T-helper 2 cell treated with Interferon-gamma antibody and Interleukin-4, amounts not matched to agents 100 ng/mL and 5 ng/mL, for 36 hours (primary cell): ENCODE measurements around the gene B3GALNT1. TPM values are rescaled to one million over a fixed set of nuclear protein-coding genes. Genes with fewer than 3 reads are reported as not detected.
"Not testable (repeated sequence)": the region's sequence is repeated elsewhere in the genome, so short reads cannot be mapped to it uniquely, and the experiment has no call there.

Source experiments
- intact Hi-C: fragments of 100-400 bp; cut with micrococcal nuclease; formaldehyde crosslinking; loops from one replicate; pipeline ENCODE4 v1.15.1; 2023
- total RNA-seq: library from RNA; stranded (reverse); gene quantifications from 2 replicates; pipeline ENCODE4 v1.2.3, GENCODE V29; 2022

B3GALNT1 gene
- total RNA-seq, 1 donor from 2014 or later: 1.2 TPM

DNA sequence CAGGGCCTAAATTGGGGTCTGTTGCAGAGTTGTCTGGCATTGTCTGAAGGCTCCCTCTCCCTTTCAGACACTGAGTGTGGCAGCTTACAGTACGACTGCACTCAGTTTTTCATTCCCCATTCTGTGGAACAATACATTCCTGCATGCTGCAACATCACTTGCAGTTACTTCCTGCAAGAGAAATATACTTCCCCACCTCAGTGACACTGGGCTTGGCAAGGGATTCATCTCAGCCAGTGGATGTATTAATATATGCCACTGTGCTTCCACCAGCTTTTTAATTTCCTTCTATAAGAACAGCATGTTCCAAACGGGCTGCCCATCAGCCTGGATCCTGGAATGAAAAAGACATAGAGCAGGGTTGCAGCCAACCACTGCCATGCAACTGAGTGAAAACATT lies 23.1 kb downstream of the B3GALNT1 start:
- intact Hi-C loops: no loop called here

DNA sequence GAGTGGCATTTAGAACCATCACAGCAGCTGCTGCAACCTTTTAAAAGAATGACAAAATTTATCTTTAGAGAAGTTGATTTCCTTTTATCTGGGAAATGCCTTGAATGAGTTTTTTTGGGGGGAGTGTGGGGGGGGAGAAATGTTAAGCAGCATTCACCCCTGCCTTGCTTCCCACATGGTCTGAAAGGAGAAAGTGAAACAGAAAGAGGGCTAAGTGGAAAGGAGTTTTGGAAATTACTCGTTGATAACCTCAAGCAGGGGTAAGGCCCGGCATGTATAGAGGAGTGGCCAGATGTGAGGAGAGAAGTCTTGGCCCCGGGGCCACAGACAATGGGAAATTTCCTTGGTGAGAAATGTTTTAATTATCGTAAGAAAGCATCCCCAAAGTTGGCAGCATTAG lies 23.5 kb downstream of the B3GALNT1 start:
- intact Hi-C loops: no loop called here

DNA sequence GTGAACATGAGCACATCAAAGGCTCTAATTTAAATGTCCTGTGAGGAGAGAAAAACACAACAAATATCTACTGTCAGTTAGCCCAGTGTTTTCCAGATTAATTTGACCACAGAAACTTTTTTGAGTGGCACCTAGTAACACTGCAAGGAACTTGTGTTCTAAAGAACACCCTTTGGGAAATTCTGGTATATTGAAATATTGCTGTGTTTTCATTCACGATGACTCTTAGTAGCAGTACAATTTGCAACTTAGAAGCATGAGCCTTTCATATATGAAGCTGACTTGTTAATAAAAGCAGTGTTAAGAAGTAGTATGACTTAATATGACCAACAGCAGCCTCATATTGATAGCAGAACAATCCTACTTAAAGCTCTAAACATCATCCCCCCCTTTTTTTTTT lies 32.0 kb downstream of the B3GALNT1 start:
- intact Hi-C loops: no loop called here

DNA sequence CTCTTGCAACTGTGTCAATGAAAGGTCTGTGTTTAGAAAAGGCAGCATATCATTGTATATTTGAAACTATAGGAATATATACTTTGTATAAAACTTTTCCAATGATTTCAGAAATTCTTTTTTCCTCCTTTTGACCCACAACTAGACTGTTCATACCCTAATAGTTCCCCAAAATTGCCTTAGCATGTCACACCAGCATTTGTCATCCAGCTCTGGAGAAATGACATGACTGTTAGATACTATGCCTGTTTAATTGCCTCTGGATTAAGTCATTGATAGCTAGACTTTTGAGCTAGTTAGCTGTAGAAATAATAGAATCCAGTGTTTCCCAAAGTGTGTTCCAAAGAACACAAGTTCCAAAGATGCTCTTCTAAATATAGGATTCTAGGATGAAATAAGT lies 32.4 kb downstream of the B3GALNT1 start:
- intact Hi-C loops: no loop called here

DNA sequence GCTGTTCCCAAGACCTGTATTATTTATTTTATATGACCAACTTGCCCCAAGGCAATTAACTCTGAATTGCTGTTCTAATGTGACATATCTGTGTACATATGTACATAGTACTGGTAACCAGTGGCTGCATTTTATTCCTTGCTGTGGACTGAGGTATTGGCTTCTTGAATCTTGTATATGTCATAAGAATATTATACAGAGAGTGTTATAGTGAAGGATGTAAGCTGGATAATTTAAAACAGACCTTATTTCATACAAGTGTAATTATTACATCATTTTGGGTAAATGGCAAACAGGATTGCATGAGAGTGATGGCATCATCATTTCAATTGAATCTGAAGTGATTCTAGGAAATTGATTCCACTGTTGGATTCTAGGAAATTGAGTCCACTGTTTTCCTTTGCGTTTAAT lies 32.9 kb downstream of the B3GALNT1 start:
- intact Hi-C loops: no loop called here

DNA sequence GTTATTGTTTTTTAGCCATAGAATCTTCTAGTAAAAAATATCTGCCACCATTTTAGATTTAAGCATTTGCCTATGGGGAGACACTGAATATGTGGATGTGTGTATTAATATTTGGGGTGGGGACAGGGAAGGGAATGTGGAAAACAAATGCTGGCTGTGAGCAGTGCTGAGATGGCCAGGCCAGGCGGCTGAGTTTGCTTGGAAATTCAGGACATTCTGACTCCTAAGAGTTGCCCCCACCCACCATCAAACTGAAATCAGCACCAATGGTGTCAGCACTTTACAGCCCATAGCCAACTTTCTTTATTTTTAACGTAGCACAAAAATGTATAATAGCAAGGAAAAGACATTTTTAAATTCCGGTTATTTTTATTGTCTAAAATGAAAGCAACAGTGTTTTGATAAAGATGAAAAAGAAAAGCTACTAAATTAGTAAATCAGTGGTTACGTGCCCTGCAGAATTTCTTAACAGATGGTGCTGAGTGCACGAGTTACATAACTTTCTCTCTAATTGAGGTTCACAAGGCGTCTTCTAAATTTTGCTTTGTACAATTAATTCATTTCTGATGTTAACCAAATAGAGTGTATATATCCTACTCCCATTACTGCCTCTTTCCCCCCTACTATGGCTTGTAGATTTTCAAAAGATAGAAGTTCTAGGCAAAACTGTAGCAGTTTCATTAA lies 34.0 kb downstream of the B3GALNT1 start:
- intact Hi-C loops: no loop called here

DNA sequence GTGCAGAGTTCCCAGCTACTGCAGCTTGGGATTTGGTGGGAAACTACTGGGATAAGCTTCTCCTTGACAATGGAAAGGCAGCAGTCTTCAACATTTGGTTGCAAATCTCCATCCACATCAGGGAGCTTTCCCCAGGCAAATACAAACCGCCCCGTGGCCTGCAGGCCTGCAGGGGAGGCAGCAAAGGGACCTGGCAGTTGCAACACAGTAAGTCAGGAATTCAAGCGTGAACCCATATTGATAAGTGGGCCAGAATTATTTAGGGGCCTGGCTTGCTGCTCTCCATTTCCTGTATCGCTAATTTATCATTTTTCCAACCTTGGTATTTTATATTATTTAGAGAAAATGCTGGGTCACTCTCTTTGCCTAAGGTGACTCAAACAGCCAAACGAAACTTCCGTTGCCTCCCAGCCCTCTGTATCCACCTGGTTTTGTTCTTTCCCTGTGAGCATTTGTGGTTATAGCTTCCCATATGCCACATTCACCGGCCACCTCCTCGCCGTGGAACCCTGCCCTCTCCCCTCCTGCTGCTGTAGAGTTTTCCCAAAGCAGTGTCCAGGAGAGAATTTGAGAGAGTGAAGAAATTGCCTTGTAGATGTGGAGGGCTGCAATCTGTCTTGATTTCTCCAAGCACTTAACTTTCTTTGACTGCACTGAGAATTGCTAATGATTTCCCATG lies 34.8 kb downstream of the B3GALNT1 start:
- intact Hi-C loops: no loop called here

DNA sequence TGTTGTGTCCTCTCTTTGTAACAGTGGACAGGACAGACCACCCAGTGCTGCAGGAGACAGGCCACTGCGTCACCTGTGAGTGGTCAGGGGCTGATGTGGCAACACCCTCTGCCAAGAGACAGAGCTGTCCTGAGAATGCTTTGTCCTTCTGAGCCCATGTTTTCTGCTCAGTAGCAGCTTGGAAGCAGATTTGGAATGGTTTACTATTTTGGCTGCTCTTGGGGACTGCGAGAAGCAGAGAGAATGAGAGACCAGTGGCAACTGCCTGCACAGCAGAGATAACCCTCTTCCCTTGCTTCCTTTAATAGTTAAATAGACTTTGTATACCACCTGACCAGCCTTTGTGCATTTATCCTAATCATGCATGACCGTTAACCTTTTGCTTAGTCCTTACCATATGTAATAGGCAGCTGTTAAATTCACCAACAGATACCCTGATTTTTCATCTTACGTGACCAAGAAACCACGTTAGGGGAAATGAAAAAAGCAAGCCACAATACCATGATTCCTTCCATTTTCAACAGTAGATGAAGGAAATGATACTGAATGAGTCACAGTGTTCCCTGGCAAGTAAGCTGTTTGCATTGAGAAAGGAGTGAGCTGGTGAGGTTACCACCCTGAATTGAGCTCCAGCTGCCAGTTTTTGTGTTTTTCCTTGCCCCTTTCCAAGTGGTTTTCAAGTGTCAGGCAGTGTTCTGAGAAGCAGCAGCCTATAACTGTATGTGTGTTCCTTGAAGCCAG lies 35.5 kb downstream of the B3GALNT1 start:
- intact Hi-C loops: no loop called here

DNA sequence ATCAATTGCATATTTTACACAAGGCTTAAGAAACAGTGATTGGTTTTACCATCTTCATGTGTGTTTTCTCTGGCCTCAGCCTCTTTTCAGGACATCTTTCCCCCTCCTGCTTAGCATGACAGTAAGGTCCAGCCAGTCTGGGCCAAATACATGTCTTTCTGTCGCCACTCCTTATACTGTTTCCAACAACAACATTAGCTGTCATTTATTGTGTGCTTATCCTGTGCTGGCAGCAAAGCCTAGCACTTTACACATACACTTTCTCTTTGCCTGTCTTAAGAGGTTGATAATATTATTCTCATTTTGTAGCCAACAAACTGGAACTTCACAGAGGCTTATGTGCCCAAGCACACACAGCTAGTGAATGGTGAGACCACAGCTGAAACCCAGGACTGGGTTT lies 37.8 kb downstream of the B3GALNT1 start:
- intact Hi-C loops: no loop called here

DNA sequence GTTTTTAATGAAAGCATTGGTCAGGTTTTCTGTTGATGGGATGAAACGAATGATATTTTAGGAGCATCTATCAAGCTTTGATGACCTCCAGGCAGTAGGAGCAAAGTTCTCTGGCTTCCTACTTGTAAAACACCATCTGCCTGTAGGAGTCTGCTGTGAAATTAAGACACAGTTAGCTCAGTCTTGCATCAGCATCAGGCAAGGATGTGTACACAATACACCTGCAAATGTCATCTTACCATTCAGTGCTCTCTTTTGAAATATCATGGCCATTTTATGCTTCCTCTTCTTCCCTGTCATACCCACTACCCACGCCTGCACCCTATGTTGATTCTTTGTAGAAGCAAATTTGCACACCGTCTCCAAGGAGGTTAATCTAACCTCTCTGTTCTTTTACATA lies 38.2 kb downstream of the B3GALNT1 start:
- intact Hi-C loops: no loop called here

DNA sequence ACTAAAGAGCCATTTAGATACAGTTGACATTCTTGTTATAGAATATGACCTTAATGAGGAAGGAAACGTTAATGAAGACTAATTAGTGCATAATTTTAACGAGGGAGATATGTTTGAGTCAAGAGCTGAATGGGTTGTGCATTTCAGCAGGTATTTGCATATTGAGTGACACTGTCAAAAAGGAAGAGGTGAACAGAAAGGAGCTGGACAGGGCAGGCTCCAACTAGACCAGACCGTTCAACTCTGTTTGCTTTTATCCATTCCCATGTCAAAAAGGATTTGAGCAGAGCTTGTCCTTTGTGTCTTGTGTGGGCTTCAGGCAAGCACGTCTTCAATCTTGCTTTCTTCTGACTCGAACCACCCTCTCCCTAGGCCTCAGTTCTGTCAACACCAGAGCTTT lies 40.7 kb downstream of the B3GALNT1 start:
- intact Hi-C loops: no loop called here

DNA sequence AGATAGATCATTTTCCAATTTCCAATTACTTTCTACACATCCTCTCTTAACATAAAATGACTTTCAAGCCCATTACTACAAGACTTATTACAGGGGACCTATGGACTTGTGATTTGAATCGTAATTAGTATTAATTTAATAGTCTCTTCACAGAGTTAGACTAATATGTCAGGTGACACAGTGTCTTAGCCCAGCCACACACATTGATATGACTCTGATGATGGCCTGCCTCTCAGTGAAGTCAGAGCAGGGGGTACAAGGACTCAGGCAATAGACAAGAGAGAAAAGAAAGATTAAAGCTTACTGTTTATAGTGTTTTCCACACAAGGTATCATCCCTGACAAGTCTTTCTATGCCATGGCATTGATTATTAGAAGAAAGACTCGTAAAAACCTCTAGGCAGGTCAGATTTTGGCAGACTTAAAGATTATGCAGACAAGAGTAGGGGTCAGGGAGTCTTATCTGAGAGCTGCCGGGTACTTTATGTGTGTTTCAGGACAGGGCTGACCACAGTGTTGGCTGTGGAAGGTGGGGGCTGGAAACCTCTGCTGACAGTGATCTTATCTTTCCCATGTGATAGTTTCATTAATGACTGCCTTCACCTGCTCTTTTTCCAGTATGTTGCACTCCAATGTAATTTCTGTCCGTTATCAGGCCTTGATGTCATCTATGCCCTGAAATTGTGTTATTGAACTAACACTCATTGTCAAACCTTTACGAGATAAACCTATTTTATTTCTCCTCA lies 50.1 kb downstream of the B3GALNT1 start:
- intact Hi-C loops: no loop called here

DNA sequence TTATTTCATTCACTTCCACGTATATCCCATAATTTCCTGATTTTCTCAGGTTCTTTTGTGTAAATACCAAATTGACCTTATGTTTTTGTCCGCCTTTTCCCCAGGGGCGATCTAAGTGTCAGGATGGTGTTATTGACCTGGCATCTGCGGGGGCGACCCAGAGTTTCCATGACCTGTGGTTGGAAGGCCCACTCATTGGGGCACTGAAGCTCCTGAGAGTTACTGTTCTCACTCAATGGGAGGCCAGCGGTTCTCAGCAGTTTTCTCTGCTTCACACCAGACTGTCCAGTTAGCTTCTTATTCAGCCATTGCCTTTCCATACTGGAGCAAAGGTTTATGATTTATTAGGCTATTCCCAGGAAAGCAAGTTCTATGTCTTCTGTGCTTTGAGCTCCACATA lies 53.3 kb downstream of the B3GALNT1 start:
- intact Hi-C loops: no loop called here

DNA sequence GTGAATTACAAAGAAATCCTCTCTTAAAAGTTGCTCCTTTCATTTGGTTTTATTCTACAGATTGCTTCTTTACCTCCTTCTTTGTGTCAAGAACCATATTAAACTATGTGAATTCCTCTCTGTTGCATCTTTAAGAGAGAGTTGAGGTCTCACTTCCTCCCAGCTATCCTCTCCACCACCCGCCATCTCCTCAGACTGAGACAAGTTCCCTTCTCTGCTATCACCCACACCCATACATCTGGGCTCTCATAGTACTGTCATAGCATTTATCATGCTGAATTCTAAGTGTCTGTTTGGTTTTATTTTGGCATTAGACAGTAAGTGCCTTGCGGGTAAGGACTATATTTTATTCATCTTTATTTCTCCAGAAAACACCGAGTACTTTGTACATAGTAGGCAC lies 54.2 kb downstream of the B3GALNT1 start:
- intact Hi-C loops: no loop called here

DNA sequence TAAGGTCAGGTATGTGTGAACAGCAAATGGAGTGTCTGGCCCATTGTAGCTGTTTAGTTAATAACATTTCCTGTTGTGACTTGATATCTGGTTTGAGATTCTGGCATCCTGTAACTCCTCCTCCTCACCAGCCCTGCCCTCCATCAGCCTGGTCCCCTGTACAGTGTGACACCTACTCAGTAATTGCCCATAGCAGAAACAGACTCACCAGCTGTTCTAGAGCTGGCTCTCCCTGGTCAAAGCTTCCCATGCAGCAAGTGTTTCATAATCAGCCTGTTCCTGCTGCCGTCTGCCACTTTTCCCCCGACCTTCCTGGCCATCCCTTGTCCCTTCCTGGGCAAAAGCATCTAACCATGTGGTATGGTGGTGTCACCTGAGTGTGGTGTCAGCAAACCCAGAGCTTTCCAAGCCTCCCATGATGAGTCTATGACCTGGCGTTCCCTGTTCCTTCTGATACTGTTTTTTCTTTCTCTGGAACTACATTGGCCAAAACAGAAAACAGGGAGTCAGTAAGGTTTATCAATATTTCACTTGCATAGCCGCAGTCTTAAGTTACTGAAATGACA lies 55.4 kb downstream of the B3GALNT1 start:
- intact Hi-C loops: no loop called here

DNA sequence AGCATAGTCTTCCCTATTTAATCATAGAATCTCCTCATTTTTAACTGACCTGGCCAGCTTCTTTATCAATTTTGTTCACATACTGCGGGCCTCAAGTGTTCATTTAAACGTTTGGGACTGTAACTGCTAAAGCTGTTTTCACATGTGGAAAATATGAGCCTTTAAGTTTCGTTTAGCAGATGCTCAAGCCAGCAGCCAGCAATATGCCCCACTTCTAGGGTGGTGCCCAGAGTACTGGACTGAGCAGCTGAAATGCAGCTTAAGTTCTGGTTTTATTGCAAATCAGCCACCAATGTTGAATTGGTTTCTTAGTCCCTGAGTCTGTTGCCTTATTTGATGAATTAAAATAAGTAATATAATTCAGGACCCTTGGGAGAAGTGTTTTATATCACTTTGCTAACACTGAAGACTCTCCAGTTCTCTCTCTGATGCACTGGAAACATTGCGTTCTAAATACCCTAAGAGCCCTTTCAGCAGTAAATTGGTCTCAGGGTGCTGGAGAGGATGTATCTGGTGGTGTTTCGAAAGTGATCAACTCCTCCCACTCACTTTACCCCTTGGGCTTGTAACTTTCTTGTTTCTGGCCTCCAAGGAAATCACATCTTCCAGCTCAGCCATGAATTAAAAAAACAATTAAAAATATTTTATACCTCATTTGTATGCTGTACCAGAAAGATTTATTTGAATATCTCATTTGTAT lies 61.7 kb downstream of the B3GALNT1 start:
- intact Hi-C loops: no loop called here

DNA sequence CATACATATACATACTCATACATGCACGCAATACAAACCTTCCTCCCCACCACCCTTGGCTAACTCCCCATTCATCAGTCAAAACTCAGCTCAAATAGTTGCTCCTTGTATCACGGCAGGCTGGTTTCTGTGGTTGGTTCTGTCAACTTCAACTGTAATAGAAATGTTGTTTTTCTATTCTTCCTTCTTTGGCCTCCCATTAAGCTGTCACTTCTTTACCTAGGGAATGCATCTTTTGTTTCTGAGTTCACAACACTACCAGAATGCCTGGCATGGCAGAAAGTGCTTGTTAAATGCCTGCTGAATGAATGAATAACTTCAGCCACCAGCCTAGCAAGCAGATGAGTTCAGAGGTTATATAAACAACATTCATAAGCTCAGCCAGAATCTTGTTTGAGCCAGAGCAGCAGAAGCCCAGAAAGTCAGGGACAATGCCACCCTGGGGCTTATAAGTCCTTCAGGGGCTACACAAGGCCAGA lies 63.1 kb downstream of the B3GALNT1 start:
- intact Hi-C loops: no loop called here

DNA sequence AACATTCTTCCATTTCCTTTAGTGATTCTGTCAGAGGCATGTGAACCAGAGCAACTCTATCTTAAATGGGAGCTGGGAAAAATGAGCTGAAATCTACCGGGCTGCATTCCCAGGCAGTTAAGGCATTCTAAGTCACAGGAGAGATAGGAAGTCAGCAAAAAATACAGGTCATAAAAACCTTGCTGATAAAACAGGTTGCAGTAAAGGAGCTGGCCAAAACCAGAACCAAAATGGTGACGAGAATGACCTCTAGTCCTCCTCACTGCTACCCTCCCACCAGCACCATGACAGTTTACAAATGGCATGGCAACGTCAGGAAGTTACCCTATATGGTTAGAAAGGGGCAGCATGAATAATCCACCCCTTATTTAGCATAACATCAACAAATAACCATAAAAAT lies 66.4 kb downstream of the B3GALNT1 start:
- intact Hi-C loops: no loop called here

DNA sequence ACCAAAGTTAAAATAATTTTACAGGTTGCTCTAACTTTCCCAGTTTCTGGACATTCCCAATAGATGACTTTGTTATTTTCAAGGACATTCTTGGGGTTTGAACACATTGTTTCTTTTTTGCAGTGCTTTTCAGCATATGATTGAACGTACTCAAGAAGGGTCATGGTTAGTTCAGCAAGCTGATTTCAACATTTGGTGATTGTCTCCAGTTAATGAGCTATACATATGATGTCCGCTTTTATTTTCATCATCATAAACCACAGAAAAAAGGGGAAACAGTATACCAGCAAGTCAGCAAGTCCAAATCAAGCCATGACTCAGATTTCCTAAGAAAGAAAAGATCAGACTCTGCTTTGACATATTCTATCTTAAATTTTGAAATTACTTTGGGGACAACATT lies 69.4 kb downstream of the B3GALNT1 start:
- intact Hi-C loops: no loop called here

DNA sequence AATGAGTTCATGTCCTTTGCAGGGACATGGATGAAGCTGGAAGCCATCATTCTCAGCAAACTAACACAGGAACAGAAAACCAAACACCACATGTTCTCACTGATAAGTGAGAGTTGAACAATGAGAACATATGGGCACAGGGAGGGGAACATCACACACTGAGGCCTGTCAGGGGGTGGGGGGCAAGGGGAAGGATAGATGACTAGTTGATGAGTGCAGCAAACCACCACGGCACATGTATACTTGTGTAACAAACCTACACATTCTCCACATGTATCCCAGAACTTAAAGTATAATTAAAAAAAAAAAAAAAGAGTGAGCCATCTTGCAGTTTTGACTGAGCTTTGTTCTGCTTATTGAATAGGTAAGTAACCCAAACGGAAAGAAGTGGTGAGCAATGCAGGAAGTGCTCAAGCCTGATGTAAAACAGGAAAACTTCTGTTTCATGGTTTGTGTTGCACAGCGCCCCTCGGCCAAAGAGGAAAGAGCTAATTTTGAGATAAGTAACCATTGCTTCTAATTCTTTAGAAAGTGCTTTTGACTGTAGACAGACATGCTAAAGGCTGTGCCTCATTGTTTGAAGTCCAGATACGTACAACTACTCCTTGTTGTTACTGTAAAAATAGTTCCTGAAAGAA lies 70.1 kb downstream of the B3GALNT1 start:
- intact Hi-C loops: not testable (repeated sequence)
